ENCODE results near the gene ADGRG3. TPM values are rescaled to one million over a fixed set of nuclear protein-coding genes. Genes with fewer than 3 reads are reported as not detected.
"Not testable (repeated sequence)": the region's sequence is repeated elsewhere in the genome, so short reads cannot be mapped to it uniquely, and the experiment has no call there.

The ADGRG3 gene
- polyA plus RNA-seq, 4 donors = 0.10 to 0.36 (median 0.21) TPM; not detected in 1

GRCh38 chr16:57711993-57712392, 43.9 kb downstream of the ADGRG3 start:
- DNase-seq (ENCODE audit: low read depth in 4 of 4, low spot score in 3 of 4) = no peak

GRCh38 chr16:57712569-57712968, 44.5 kb downstream of the ADGRG3 start:
- DNase-seq (ENCODE audit: low read depth in 4 of 4, low spot score in 3 of 4) = not testable (repeated sequence)

- DNase-seq (ENCODE audit: low read depth in 4 of 4, low spot score in 3 of 4) = no peak
Observed at GRCh38 chr16:57713596-57713995, 45.5 kb downstream of the ADGRG3 start.

GRCh38 chr16:57714047-57714446, 45.9 kb downstream of the ADGRG3 start:
- no peak for DNase-seq (ENCODE audit: low read depth in 4 of 4, low spot score in 3 of 4)

GRCh38 chr16:57720142-57720575, 52.1 kb downstream of the ADGRG3 start:
- DNase-seq (ENCODE audit: low read depth in 4 of 4, low spot score in 3 of 4) = no peak

- DNase-seq (ENCODE audit: low read depth in 4 of 4, low spot score in 3 of 4) = no peak
Observed at GRCh38 chr16:57721356-57722209, 53.5 kb downstream of the ADGRG3 start.

GRCh38 chr16:57722210-57722499, 54.0 kb downstream of the ADGRG3 start:
- DNase-seq (ENCODE audit: low read depth in 4 of 4, low spot score in 3 of 4) = no peak

GRCh38 chr16:57722651-57723050, 54.5 kb downstream of the ADGRG3 start:
- no peak for DNase-seq (ENCODE audit: low read depth in 4 of 4, low spot score in 3 of 4)

GRCh38 chr16:57723170-57723569, 55.1 kb downstream of the ADGRG3 start:
- DNase-seq (ENCODE audit: low read depth in 4 of 4, low spot score in 3 of 4) = no peak

GRCh38 chr16:57724531-57724930, 56.4 kb downstream of the ADGRG3 start:
- no peak for DNase-seq (ENCODE audit: low read depth in 4 of 4, low spot score in 3 of 4)

- DNase-seq (ENCODE audit: low read depth in 4 of 4, low spot score in 3 of 4) = no peak
Observed at GRCh38 chr16:57725151-57725550, 57.0 kb downstream of the ADGRG3 start.

GRCh38 chr16:57725554-57725953, 57.4 kb downstream of the ADGRG3 start:
- no peak for DNase-seq (ENCODE audit: low read depth in 4 of 4, low spot score in 3 of 4)

- DNase-seq (ENCODE audit: low read depth in 4 of 4, low spot score in 3 of 4) = no peak
Observed at GRCh38 chr16:57725976-57726375, 57.9 kb downstream of the ADGRG3 start.

GRCh38 chr16:57726433-57726947, 58.4 kb downstream of the ADGRG3 start:
- DNase-seq (ENCODE audit: low read depth in 4 of 4, low spot score in 3 of 4) = no peak

- DNase-seq (ENCODE audit: low read depth in 4 of 4, low spot score in 3 of 4) = no peak
Observed at GRCh38 chr16:57727610-57728009, 59.5 kb downstream of the ADGRG3 start.

- DNase-seq (ENCODE audit: low read depth in 4 of 4, low spot score in 3 of 4) = no peak
Observed at GRCh38 chr16:57728336-57729181, 60.5 kb downstream of the ADGRG3 start.

- no peak for DNase-seq (ENCODE audit: low read depth in 4 of 4, low spot score in 3 of 4)
Observed at GRCh38 chr16:57729182-57729484, 61.0 kb downstream of the ADGRG3 start.

- DNase-seq (ENCODE audit: low read depth in 4 of 4, low spot score in 3 of 4) = not testable (repeated sequence)
Observed at GRCh38 chr16:57729852-57730251, 61.7 kb downstream of the ADGRG3 start.

- DNase-seq (ENCODE audit: low read depth in 4 of 4, low spot score in 3 of 4) = no peak
Observed at GRCh38 chr16:57730771-57731730, 62.9 kb downstream of the ADGRG3 start.

- DNase-seq (ENCODE audit: low read depth in 4 of 4, low spot score in 3 of 4) = no peak
Observed at GRCh38 chr16:57732037-57732436, 63.9 kb downstream of the ADGRG3 start.

- no peak for DNase-seq (ENCODE audit: low read depth in 4 of 4, low spot score in 3 of 4)
Observed at GRCh38 chr16:57732714-57733113, 64.6 kb downstream of the ADGRG3 start.

Measured in right renal pelvis (tissue), 4 donors.